HL-60/S4 (cell line): Measurements from ENCODE around the gene ST6GALNAC6.

Source experiments
- in situ Hi-C: fragments of 300-500 bp; cut with MboI; formaldehyde crosslinking; loops from 2 replicates; pipeline ENCODE4 v1.14.3; 2022; ENCODE audit warnings: low sequenced_read_pairs

The ST6GALNAC6 gene

DNA sequence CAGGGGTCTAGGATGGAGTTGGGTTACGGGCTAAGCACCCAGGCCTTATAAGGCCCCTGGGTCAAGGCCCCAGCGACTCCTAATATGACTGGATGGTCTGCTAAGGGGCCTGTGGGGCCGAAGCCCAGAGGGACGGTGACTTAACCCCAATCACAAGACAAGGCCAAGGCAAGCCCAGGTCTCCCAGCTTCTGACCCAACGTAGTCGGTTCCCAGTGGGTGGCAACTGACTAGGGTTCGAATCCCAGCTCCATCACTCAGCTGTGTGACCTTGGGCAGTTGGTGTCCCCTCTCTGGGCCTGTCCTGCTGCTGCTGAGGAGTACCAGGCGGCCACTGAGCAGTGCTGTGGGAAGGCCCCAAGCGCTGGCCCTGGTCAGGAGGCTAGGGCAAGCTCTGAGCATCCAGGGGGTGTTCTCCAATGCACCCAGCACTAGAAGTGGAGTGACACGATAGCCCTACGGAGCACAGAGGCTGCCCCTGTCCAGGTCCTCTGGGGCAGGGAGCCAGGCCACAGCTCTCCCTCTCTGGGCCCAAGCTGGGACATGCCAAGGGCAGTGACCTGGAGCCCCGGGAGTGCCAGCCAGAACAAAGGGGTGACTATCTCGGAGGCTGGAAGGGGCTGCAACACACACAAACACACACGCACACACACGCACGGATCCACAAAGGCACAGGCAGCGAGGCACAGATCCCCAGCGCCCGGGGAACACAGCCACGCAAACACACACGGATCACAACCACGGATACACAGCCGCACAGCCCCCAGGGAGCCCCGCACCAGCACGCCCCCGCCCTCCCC is 22.4 kb downstream of the ST6GALNAC6 start:
- in situ Hi-C loops, result loop anchor here (10.0 kb wide), 1 partner anchor 142 kb away; the partner anchor contains the start of gene TOR2A

- in situ Hi-C loops, result loop anchor here (10.0 kb wide), 1 partner anchor 141 kb away; the partner anchor contains the start of gene TOR2A
These were observed 23.2 kb downstream of the ST6GALNAC6 start for GRCh38 chr9:127876026-127876763.

DNA sequence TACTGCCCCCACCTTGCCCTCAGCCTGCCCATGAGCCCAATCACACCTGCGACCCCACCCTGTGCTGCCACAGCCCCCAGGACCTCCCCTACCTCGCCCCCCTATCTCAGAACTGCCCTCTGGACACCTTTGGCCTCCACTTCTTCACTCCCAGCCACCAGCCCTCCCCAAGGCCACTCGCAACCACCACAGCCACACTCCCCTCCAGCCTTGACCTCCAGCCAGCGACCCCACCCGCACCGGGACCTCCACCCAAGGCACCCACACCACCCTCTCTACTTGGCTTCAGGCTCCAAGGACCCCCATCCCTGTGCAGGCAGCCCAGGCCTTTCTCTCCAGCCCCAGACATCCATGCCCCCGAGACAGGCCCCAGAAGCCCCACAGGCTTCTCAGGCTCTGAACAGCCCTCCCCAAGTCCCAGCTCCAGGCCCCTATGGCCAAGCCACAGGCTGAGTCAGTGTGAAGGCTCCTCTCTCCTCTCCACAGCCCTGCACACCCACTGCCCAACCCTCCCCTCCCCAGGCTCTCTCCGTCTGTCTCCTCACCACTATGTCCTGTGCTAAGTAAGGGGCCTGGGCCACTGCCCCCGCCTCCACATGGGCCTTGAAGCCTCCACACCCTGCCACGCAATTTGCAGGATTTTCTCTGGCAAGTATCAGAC is 24.0 kb downstream of the ST6GALNAC6 start:
- in situ Hi-C loops, result loop anchor here (10.0 kb wide), 1 partner anchor 141 kb away; the partner anchor contains the start of gene TOR2A

DNA sequence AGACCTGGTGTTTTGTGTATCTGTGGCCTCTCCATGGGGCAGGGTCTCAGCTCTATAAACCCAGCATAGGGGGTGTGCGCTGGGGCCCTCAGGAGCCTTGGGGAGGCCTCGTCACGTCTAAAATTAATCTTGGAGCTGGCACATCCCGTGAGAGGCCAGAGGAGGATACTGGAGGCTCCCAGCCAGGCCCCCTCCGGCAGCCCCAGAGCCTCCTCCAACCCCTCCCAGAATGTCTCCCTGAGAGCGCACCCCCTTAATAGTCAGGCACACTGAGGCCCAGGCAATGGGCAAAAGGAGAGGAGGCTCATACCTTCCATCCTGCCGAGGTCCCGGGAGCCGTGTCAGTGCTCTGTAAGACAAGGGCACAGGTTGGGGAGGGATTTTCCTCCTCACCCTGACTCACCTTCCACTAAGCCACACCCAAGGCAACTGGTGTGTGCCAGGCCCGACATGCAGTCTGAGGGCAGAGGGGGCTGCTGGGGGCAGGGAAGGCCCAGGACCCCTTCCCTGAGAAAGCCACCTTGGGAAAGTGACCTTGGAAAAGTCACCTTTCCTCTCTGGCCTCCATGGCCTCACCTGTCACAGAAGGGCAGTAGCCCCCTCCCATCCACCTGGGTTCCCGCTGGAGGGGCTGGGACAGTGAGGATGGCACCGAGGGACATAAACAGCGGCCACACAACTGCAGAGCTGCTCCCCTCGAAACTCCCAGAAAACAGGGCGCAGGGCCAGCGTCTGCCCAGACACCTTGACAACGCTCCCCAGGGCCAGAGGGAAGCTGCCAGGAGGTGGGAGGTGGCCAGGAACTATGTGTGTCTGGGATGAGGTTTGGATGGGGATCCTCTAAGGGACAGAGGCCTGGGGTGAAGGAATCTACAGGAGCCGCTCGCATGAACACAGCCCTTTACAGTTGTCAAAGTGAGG is 24.8 kb downstream of the ST6GALNAC6 start:
- in situ Hi-C loops, result loop anchor here (10.0 kb wide), 1 partner anchor 140 kb away; the partner anchor contains the start of gene TOR2A

DNA sequence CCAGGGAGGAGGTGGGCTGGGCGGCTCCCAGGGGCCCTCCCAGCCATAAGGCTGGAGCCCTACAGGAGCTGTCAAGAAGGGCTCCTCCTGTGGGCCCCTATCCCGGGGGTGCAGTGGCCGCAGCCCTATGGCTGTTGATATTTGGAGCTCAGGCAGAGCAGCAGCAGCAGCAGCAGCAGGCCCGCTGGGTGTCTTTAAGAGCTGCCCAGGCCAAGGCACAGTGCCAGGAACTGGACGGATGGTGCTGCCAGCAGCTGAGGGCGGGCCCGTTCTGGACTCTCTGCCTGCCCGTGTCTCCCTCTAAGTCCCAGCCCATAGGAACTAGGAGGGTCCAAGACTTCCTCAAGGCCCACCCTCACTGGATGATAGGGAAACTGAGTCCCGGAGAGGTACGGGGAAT is 25.5 kb downstream of the ST6GALNAC6 start:
- in situ Hi-C loops, result loop anchor here (10.0 kb wide), 1 partner anchor 139 kb away; the partner anchor contains the start of gene TOR2A

DNA sequence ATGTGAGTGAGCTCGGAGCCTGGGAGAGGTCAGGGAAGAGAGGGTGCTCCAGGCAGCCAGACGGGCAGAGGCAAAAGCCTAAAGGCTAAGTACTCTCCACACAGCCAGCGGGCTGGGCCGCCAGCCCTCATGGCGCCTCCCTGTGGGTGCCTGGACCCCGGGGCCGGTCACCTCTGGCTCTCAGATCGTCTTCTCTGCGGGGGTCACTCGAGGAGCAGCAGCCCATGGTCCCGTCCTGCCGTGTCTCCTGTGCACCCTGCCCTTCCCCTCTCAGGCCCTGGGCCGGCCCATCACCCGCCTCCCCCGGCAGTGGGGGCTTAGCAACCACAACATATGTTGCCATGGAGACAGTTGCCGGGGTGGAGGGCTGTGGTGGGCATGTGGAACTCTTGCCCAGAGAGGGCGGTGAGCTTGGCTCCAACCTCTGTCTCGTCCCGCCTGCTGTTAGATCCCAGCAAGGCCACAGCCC is 26.1 kb downstream of the ST6GALNAC6 start:
- in situ Hi-C loops, result loop anchor here (10.0 kb wide), 1 partner anchor 138 kb away; the partner anchor contains the start of gene TOR2A

DNA sequence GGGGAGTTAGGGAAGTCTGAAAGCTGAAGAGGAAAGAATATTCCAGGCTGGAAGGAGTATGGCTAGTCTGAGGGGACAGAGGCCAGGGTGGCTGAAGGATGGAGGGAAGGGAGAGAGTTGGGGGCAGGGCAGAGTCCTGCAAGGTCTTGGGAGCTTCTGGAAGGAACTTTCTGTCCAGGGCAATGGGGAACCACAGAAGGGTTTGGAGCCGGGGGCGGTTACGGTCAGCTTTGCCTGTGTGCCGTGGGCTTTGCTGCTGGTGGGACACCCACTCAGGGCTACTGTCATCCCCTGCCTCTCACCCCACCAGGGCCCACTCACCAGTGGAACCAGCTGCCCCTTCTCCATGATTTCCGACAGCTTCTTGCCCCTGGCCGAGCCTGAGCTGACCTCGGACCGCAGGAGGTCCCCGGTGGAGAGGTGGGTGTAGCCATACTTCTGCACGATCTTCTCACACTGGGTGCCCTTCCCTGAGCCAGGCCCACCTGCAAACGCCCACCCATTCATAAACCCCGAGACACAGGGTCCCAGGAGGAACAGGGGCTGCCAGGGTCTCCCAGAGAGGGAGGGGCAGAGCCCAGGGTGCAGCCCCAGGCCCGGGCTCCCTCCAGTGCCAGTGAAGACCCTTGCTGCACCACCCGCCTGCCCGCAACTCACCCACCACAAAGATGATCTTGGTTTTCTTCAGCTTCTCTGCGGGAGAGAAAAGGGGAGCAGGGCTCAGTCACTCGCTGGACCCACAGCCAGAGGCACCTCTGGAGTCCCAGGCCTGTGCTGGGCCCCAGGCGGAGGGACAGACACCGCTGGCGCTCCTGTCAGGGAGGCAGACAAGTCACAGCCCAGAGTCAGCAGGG is 26.8 kb downstream of the ST6GALNAC6 start:
- in situ Hi-C loops, result loop anchor here (10.0 kb wide), 1 partner anchor 138 kb away; the partner anchor contains the start of gene TOR2A

DNA sequence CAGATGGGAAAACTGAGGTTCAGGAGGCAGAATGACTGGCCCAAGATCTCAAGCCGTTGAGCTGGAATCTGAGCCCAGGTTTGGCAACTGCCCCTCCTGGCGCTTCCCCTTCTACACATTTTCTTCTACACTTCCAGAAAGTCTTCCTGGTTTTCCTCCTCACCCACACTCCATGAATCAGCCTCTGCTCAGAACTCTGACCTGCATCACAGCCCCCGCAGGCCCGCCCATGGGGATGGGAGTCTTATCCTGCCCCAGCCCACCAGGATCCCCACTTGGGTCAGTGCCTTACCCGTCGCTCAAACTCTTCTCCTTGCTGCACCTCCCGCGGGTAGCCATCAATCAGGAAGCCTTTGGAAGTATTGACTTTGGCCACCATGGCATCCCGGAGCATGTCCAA is 27.9 kb downstream of the ST6GALNAC6 start:
- in situ Hi-C loops, result loop anchor here (10.0 kb wide), 1 partner anchor 137 kb away; the partner anchor contains the start of gene TOR2A

- in situ Hi-C loops, result loop anchor here (10.0 kb wide), 1 partner anchor 136 kb away; the partner anchor contains the start of gene TOR2A
These were observed 28.5 kb downstream of the ST6GALNAC6 start for GRCh38 chr9:127870887-127871286.

DNA sequence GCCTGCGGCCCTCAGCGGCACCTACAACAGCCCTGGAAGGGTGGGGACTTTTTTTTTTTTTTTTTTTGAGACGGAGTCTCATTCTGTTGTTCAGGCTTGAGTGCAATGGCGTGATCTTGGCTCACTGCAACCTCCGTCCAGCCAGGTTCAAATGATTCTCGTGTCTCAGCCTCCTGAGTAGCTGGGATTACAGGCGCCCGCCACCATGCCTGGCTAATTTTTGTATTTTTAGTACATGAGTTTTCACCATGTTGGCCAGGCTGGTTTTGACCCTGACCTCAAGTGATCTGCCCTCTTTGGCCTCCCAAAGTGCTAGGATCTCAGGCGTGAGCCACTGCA is 29.3 kb downstream of the ST6GALNAC6 start:
- in situ Hi-C loops, result loop anchor here (10.0 kb wide), 1 partner anchor 135 kb away; the partner anchor contains the start of gene TOR2A

DNA sequence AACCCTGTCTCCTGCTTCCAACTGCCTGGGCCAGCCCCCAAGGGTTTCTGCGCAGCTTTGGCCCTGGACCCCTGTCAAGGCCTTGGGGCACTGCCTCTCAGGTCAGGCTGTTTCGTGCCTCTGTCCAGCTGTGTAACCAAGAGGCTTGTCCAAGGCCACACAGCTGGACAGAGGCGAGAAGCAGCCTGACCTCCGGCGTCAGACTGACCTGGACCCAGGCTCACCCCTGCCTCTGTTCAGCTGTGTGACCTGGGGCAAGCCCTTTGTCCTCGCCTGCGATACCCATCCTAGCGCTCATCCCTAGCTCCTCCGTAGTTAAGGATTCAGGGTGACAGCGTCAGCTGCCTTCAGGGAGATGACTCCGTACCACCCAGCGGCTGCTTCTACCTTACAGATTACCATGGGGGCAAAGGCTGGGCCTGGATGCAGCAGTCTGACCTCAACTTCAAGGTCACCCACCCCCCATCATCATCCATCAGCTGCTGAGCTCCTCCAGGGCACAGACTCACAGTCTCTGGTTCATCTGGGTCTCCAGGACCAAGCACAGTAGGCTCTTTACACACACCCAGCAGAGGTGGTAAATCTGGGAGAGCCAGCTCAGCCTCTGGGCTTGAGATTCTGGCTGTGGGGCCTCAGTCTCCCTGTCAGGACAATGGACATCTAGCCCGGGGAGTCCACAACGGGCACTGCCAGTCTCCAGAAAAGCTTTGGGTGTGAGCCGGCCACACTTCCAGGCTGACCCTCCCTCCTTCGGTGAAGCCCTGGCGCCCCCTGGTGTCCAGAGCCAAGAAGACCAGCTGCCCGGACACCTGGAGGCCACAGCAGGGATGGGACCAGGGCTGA is 29.9 kb downstream of the ST6GALNAC6 start:
- in situ Hi-C loops, result loop anchor here (10.0 kb wide), 2 partner anchors 135 to 275 kb away; partner anchors contain the start of gene TOR2A

DNA sequence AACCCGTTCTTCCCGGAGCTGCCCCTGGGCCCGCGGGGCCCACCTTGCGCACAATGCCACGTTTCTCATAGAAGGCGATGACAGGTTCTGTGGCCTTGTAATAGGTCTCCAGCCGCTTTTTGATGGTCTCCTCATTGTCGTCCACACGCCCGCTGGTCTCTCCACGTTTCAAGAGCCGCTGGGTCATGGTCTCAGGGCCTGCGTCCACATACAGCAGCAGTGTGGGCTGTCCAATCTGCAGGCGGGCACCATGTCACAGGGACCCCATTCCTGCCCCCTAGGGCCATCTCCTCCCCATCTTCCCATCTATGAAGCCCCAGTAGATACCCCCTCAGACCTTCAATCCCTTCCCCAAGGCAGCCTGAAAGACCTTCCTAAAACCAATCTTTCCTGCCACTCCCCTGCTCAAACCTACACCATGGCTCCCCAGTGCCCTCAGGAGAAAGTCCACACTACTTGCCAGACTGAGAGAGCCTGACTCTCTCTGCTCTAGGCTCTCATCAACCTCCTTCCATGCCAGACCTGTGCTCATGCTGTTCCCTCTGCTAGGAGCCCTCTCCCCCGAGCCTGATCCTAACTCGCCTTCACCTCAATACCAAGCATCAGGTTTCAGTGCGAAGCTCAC is 31.0 kb downstream of the ST6GALNAC6 start:
- in situ Hi-C loops, result loop anchor here (10.0 kb wide), 1 partner anchor 274 kb away; no protein-coding TSS in a partner anchor

DNA sequence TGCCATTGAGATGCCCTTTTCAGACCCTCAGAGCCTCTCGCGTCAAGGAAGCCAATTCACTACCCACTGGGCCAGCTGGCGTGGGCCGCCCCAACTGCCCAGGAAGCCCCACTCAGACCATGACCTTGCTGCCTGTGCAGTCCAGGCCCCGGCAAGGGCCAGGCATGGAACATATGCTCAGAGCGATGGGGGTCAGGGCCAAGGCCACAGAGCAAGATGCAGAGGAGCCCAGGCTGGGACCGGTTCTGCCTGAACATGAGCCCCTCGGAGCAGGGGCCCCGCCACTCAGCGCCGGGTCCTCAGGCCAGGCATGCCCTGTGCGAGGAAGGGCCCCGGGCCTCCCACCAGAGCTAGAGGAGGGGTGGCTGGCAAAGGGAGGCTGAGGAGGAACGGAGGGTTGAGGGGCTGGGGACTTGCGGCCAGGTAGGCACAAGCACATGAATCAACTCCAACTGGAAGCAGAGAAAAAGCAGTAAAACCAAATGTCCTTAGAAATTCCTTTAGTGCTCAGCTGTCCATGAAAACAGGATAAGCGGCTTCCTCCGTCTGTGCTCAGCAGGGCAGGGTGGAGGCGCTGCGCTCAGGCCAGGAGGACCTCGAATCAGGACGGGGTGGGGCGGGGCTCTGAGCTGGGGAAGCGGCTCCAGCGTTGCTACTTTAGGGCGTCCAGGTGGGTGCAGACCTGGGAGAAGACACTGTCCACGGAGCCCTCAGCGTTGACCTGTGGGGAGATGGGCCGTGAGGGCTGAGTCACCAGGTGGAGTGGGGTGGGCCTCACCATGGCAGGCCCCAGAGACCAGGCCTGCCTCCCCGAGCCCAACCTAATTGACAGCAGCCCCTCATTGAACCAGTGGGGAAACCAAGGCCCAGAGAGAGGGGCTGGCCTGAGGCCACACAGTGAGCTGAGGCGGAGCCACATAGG is 31.8 kb downstream of the ST6GALNAC6 start:
- in situ Hi-C loops, result loop anchor here (10.0 kb wide), 1 partner anchor 273 kb away; no protein-coding TSS in a partner anchor

GRCh38 chr9:127866535-127866934 is 32.9 kb downstream of the ST6GALNAC6 start:
- in situ Hi-C loops, result loop anchor here (10.0 kb wide), 1 partner anchor 272 kb away; no protein-coding TSS in a partner anchor

DNA sequence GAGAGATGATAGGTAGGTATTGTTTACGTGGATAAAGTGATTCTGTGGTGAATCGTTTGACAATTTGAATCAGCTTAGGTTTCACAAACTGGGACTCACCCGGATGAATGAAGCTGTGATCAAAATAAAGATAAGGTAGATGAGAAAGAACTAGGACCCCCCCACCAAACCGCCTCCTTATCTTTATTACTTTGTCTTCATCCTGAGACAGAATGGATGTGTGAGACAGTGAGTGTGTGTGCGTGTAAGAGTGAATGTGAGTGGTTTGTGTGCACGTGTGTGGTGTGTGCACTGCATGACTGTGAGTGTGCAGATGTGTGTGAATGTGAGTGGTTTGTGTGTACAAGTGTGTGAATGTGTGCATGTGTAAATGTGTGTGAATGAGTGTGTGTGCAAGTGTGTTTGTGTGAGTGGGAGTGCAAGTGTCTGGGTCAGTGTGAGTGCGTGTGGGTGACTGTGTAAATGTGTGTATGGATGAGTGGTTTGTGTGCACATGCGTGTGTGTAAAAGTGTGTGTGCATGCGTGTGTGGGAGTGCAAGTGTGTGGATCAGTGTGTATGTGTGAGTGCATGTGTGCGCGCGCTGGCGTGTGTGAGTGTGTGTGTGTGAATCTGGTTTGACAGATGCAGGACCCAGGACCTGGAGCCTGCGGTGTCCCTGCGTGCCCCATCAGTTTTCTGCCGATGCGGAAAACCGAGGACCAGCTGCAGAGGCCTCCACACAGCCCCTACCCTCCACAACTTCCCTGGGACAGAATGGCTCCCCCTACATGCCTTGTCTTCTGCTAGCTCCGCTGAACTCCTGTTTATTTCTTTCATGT is 33.5 kb downstream of the ST6GALNAC6 start:
- in situ Hi-C loops, result loop anchor here (10.0 kb wide), 1 partner anchor 271 kb away; no protein-coding TSS in a partner anchor
